Nephron progenitor cell (in vitro differentiated cells): ENCODE measurements around the gene LPP.
A peak's percentile ranks its signal among the peaks of the same experiment; 100 is the strongest.

ENCODE experiments used
- DNase-seq: peaks from one replicate; pipeline ENCODE4 v3.0.0; 2021
- H3K27ac Mint-ChIP-seq: 2 replicates; pipeline ENCODE4 v1.8.0; 2021; ENCODE audit warnings: mild to moderate bottlenecking, moderate library complexity, mixed read lengths
- H3K27me3 Mint-ChIP-seq: 2 replicates; pipeline ENCODE4 v1.8.0; 2021; ENCODE audit warnings: mild to moderate bottlenecking, low read depth, mixed read lengths; ENCODE audit not compliant: poor library complexity
- H3K36me3 Mint-ChIP-seq: 2 replicates; pipeline ENCODE4 v1.8.0; 2021; ENCODE audit warnings: low read depth, mixed read lengths
- H3K4me1 Mint-ChIP-seq: 2 replicates; pipeline ENCODE4 v1.8.0; 2021; ENCODE audit warnings: mixed read lengths
- H3K4me3 Mint-ChIP-seq: 2 replicates; pipeline ENCODE4 v1.8.0; 2021; ENCODE audit warnings: mild to moderate bottlenecking, moderate library complexity, mixed read lengths
- H3K9me3 Mint-ChIP-seq: 2 replicates; pipeline ENCODE4 v1.8.0; 2021; ENCODE audit warnings: mild to moderate bottlenecking, moderate library complexity, mixed read lengths
- TF ChIP-seq, protein P1 (sequence below): fragments of 200-600 bp; sonication (generic); IDR thresholded peaks from 2 replicates; pipeline ENCODE4 v1.5.0; 2021; ENCODE audit warnings: antibody characterized with exemption

Gene LPP

DNA sequence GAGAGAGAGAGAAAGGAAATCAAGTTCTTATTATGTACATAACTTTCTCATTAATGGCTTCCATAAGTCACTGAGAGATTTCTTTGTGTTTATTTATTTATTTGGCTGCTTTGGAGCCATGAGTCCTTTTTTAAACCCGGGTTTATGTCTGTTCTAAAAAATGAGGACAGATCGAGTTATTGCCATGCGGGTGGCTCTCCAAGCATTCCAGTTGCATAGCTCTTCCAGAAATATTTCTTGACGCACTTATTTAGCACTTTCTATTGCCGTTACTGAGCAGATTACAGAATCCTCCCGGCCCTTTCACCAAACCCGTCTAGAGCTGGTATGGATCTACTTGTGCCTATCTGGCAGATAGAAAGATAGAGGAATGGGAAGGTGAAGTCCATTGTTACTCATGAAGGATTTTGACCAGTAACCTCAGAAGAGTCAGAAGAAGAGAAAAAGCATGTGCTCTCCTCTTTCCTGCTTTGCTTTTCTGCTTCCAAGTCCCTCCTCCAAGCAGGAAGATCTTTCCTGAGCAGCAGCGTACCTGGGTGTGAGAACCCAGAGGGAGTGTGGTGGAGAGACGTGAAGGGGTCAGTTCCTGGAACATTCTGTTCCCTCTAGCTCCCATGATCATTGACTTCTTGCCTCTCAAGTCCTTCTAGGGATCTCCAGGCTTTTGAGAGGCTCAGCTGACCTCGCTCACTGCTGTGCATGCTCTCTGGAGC, 112.8 kb downstream of the LPP start:
- no peak for DNase-seq
- H3K4me1 Mint-ChIP-seq: peaks cover 34% of the 10 kb centered on the region
- H3K27me3 Mint-ChIP-seq: no peaks in the 10 kb centered on the region
- no peaks in the 10 kb centered on the region for H3K9me3 Mint-ChIP-seq
- H3K36me3 Mint-ChIP-seq: no peaks in the 10 kb centered on the region
- no peak overlapping the region for H3K27ac Mint-ChIP-seq
- TF ChIP-seq, protein P1, sequence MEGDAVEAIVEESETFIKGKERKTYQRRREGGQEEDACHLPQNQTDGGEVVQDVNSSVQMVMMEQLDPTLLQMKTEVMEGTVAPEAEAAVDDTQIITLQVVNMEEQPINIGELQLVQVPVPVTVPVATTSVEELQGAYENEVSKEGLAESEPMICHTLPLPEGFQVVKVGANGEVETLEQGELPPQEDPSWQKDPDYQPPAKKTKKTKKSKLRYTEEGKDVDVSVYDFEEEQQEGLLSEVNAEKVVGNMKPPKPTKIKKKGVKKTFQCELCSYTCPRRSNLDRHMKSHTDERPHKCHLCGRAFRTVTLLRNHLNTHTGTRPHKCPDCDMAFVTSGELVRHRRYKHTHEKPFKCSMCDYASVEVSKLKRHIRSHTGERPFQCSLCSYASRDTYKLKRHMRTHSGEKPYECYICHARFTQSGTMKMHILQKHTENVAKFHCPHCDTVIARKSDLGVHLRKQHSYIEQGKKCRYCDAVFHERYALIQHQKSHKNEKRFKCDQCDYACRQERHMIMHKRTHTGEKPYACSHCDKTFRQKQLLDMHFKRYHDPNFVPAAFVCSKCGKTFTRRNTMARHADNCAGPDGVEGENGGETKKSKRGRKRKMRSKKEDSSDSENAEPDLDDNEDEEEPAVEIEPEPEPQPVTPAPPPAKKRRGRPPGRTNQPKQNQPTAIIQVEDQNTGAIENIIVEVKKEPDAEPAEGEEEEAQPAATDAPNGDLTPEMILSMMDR: no peak
- H3K4me3 Mint-ChIP-seq: no peak overlapping the region

DNA sequence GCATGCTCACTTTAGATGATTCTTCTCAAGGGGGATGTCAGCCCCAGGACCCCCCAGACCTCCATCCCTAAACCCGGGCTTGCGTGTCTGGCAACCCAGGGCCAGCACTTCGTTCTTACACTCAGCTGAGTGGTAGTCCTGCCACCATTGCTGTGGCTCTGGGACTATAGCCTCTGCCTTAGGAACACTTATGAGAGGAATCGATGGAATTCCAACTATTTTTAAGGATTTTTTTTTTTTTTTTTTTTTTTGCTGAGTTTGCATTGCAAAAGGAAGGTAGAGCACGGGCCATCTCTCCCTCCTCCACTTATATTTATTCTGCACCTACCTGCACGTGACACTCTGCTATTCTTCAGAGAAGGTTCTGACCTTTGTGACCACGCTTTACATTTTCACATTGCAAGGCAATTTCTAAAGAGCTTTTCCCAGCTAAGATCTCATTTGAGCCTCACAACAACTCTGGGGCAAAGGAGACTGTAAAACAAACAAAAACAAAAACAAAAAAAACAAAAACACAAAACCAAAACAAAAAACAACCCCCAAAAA, 113.9 kb downstream of the LPP start:
- no peak for DNase-seq
- TF ChIP-seq, protein P1: no peak
- H3K27ac Mint-ChIP-seq: no peak overlapping the region
- H3K36me3 Mint-ChIP-seq: no peaks in the 10 kb centered on the region
- H3K9me3 Mint-ChIP-seq: no peaks in the 10 kb centered on the region
- H3K4me3 Mint-ChIP-seq: no peak overlapping the region
- no peaks in the 10 kb centered on the region for H3K27me3 Mint-ChIP-seq
- H3K4me1 Mint-ChIP-seq: peaks cover 39% of the 10 kb centered on the region

DNA sequence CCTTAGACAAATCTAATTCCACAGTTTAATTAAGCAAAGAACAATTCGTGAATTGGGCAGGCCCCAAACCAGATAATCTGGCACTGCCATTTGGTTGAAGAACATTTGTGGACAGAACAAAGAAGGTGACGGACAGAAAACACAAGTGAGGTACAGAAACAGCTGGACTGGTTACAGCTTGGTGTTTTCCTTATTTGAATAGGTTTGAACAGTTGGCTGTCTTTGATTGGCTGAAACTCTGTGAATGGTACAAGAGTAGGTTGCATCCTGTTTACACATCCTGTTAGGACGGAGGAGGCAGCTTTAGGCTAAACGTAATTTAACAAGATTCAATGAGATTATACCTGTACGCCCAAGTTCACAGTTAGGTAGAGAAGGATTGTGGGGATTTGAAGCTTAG, 114.4 kb downstream of the LPP start:
- Mint-ChIP-seq H3K27me3 (no peaks in the 10 kb centered on the region), H3K27ac (no peak overlapping the region), H3K4me1 (peaks cover 41% of the 10 kb centered on the region)

DNA sequence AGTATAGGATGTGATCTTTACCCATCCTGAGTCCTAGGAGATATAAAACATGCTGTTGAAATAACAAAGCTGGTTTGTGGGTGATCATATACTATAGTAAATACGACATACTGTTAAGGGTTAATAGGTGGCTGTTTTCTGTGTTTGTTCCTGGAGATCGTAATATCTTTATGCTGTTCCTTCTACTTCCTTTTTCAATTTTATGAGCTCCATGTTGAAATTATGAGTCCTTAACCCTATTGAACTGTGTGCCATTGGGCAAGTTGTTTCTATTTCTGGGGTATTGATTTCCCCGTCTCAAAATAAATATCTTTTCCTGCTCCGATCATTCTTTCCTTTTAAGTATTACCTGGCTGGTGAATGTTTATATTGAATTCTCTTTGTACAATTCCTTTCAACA, 115.1 kb downstream of the LPP start:
- H3K4me3 Mint-ChIP-seq: no peak overlapping the region

More for the DNA sequence above, 114.4 kb downstream of the LPP start:
- TF ChIP-seq, protein P1: no peak
- DNase-seq: no peak
- H3K36me3 Mint-ChIP-seq: no peaks in the 10 kb centered on the region
- H3K4me3 Mint-ChIP-seq: no peak overlapping the region
- no peaks in the 10 kb centered on the region for H3K9me3 Mint-ChIP-seq

DNA sequence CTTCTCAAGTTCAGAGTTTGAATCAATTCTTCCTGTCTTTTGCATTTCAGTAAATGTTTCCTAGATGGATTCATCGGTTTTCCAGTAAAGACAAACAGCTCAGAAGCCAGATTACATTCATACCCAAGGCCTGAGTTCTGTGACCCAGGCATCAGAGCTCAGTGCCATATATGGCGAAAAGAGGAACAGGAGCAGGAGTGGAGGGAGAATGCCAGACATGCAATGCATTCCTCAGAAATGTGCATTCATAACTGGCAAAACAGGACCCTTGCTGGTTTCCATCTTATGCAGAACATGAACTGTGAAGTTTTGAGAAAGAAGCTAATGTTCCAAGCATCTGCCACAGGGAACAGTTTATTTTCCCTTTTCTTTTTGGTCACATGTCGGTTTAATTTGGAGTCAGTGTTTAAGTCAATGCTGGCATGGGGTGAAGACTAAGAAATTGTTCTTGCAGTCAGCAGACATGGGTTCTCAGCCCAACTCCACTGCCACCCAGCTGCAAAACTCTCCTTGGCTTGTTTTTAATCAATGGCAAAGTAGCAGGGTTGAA, 116.5 kb downstream of the LPP start:
- Mint-ChIP-seq H3K27ac (peak overlapping the region; percentile 74), H3K27me3 (no peaks in the 10 kb centered on the region), H3K36me3 (no peaks in the 10 kb centered on the region), H3K4me3 (no peak overlapping the region), H3K4me1 (peaks cover 47% of the 10 kb centered on the region), H3K9me3 (no peaks in the 10 kb centered on the region)
- no peak for DNase-seq
- TF ChIP-seq, protein P1: no peak

More for the DNA sequence above, 115.1 kb downstream of the LPP start:
- Mint-ChIP-seq H3K9me3 (no peaks in the 10 kb centered on the region), H3K27me3 (no peaks in the 10 kb centered on the region), H3K4me1 (peaks cover 42% of the 10 kb centered on the region), H3K27ac (no peak overlapping the region), H3K36me3 (no peaks in the 10 kb centered on the region)
- TF ChIP-seq, protein P1: no peak
- DNase-seq: no peak
